ENCODE measurements around the gene THBS3. TPM values are rescaled to one million over a fixed set of nuclear protein-coding genes. Genes with fewer than 3 reads are reported as not detected.

THBS3 gene
- total and polyA plus RNA-seq, 2 of the 13 experiments (the other 11 are each of a cell fraction or from before 2014, with no cell fraction given): 0.86 to 3.6 TPM

DNA sequence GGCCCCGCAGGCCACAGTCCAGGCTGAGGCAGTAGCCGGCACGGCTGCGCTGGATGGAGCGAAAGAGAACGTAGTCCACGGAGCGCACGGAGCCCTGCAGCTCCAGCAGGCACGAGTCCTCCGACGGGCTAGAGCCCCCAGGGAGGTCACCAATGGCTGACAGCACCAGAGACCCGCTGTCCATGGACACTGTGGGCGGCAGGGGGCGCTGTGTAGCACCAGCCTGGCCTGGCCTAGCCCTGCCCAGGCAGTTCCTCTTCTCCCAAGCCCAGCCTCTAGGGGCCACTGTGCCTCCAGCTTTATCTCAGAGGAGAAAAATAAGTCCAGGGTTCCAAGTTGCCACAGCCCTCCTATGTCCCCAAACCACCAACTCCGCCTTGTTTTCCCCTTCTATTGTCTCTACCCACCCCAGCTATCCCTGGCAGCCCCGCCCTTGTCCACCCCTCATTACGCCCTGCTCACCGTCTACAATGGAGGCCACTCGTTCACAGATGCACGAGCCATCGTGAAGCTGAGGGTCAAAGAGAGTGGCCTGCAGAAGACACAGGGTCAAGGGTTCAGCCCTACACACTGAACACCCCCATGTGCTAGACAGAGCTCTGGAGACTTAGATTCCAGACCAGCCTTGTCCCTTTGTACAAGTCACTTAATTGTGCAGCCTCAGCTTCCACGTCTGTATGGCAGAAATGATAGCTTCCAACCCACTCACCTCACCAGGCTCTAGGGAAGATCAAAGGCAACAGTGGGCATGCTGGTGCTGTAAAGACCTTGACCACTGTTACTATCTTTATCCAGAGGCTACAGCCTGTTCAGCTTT, 43.1 kb upstream of the THBS3 start (continued):
- TF ChIP-seq HNRNPK (IDR thresholded peaks at IDR 0.05; ENCODE audit: low read depth, low read length, poor library complexity, severe bottlenecking) (no peak), MLLT10 (CRISPR knock-in tag; IDR thresholded peaks at IDR 0.05) (no peak), KAT8 (CRISPR knock-in tag; IDR thresholded peaks at IDR 0.05) (0 out of 2 replicates have a peak, but pooled peaks have one; percentile 13), RELA (CRISPR knock-in tag; IDR thresholded peaks at IDR 0.05) (no peak), ZHX1 (CRISPR knock-in tag; IDR thresholded peaks at IDR 0.05; ENCODE audit: low read depth) (0 out of 2 replicates have a peak, but pooled peaks have one; percentile 38), ATF1 (CRISPR knock-in tag; IDR thresholded peaks at IDR 0.05) (no peak), SALL1 (CRISPR knock-in tag; IDR thresholded peaks at IDR 0.05) (peak; percentile 79), ZNF468 (CRISPR knock-in tag; IDR thresholded peaks at IDR 0.05) (no peak), SP4 (CRISPR knock-in tag; IDR thresholded peaks at IDR 0.05) (peak; percentile 68), ZNF615 (CRISPR knock-in tag; IDR thresholded peaks at IDR 0.05; ENCODE audit: borderline replicate concordance) (no peak), HNRNPL (IDR thresholded peaks at IDR 0.05; ENCODE audit: low read depth, low read length) (0 out of 2 replicates have a peak, but pooled peaks have one; percentile 64), IKZF1 (IDR thresholded peaks at IDR 0.05) (no peak), ZNF574 (CRISPR knock-in tag; IDR thresholded peaks at IDR 0.05) (peak; percentile 72), ZKSCAN1 (IDR thresholded peaks at IDR 0.05; ENCODE audit: low read length) (peak; percentile 43; the same call in 1 of the 2 replicates), THYN1 (CRISPR knock-in tag; IDR thresholded peaks at IDR 0.05; ENCODE audit: borderline replicate concordance, low read depth) (no peak), BHLHE40 (IDR thresholded peaks at IDR 0.05; ENCODE audit: low read length) (no peak), SNRNP70 (IDR thresholded peaks at IDR 0.05; ENCODE audit: low read depth, low read length) (no peak), MED1 (CRISPR knock-in tag; IDR thresholded peaks at IDR 0.05) (peak; percentile 40), TMF1 (CRISPR knock-in tag; IDR thresholded peaks at IDR 0.05; ENCODE audit: low read depth) (no peak), STAG1 (CRISPR knock-in tag; IDR thresholded peaks at IDR 0.05) (peak; percentile 98), SP5 (CRISPR knock-in tag; IDR thresholded peaks at IDR 0.05; ENCODE audit: borderline replicate concordance, low read depth) (0 out of 2 replicates have a peak, but pooled peaks have one; percentile 8), MEIS2 (CRISPR knock-in tag; IDR thresholded peaks at IDR 0.05) (peak; percentile 19), ZBTB20 (CRISPR knock-in tag; IDR thresholded peaks at IDR 0.05; ENCODE audit: borderline replicate concordance, low read depth) (no peak)
- TF ChIP-seq, protein P1, sequence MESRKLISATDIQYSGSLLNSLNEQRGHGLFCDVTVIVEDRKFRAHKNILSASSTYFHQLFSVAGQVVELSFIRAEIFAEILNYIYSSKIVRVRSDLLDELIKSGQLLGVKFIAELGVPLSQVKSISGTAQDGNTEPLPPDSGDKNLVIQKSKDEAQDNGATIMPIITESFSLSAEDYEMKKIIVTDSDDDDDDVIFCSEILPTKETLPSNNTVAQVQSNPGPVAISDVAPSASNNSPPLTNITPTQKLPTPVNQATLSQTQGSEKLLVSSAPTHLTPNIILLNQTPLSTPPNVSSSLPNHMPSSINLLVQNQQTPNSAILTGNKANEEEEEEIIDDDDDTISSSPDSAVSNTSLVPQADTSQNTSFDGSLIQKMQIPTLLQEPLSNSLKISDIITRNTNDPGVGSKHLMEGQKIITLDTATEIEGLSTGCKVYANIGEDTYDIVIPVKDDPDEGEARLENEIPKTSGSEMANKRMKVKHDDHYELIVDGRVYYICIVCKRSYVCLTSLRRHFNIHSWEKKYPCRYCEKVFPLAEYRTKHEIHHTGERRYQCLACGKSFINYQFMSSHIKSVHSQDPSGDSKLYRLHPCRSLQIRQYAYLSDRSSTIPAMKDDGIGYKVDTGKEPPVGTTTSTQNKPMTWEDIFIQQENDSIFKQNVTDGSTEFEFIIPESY (CRISPR knock-in tag; IDR thresholded peaks at IDR 0.05): peak; percentile 70
